GM19455 (cell line): ENCODE measurements around the gene UGT1A6.
"Not testable (repeated sequence)": the region's sequence is repeated elsewhere in the genome, so short reads cannot be mapped to it uniquely, and the experiment has no call there.

Source experiments
- ATAC-seq: cut with Tn5 transposase; IDR thresholded peaks from one replicate; pipeline ENCODE4 v1.9.1; 2021; ENCODE audit not compliant: unreplicated experiment

The UGT1A6 gene

DNA sequence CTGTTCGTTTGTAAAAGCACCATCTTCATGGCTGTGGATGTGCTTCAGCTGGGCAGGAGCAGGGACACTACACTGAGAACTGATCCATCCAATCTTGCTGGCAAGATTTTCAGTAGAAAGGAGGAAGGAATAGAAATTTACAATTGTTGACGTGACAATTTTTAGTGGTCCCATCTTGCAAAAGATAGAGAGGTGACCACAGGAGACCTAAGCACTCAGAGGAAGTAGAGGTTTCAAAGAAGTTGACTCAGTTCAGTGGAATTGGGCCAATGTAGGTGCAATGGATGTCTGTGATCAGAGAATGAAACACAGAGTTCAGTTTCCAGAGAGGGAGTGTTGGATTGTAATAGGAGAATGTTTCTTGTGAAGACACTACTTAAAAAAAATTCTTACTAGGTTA is 21.4 kb downstream of the UGT1A6 start:
- ATAC-seq: no peak

DNA sequence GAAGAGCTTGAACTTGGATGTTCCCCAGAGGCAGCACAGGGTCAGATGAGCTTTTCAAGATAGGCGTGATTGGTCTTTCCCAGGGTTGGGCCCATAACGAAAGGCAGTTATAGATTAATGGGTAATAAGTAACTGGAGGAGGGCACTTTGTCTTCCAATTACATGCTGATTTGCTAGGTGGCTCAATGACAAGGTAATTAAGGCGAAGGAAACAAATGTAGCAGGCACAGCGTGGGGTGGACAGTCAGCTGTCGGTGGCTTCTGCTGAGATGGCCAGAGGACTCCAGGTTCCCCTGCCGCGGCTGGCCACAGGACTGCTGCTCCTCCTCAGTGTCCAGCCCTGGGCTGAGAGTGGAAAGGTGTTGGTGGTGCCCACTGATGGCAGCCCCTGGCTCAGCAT is 25.9 kb downstream of the UGT1A6 start, which contains the start of gene UGT1A4:
Gene UGT1A4, plus strand, starts transcription at position 185 of the 400 bp plus-strand sequence. Its CDS starts 85 bp downstream, at position 270.
- ATAC-seq: no peak

DNA sequence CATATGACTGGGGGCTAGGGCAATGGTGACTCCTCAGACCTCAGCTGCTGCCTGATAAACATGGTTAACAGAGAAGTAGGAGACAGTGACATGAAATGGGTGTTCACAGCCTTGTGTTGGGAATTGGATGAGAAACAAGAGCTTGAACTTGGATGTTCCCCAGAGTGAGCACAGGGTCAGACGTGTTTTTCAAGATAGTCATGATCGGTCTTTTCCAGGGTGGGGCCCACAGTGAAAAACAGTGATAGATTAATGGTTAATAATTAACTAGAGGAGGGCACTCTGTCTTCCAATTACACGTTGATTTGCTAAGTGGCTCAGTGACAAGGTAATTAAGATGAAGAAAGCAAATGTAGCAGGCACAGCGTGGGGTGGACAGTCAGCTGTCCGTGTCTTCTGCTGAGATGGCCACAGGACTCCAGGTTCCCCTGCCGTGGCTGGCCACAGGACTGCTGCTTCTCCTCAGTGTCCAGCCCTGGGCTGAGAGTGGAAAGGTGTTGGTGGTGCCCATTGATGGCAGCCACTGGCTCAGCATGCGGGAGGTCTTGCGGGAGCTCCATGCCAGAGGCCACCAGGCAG is 36.1 kb downstream of the UGT1A6 start, which contains the start of gene UGT1A3:
Gene UGT1A3, plus strand, starts transcription at position 320 of the 579 bp plus-strand sequence. Its CDS starts 85 bp downstream, at position 405.
- no peak for ATAC-seq

DNA sequence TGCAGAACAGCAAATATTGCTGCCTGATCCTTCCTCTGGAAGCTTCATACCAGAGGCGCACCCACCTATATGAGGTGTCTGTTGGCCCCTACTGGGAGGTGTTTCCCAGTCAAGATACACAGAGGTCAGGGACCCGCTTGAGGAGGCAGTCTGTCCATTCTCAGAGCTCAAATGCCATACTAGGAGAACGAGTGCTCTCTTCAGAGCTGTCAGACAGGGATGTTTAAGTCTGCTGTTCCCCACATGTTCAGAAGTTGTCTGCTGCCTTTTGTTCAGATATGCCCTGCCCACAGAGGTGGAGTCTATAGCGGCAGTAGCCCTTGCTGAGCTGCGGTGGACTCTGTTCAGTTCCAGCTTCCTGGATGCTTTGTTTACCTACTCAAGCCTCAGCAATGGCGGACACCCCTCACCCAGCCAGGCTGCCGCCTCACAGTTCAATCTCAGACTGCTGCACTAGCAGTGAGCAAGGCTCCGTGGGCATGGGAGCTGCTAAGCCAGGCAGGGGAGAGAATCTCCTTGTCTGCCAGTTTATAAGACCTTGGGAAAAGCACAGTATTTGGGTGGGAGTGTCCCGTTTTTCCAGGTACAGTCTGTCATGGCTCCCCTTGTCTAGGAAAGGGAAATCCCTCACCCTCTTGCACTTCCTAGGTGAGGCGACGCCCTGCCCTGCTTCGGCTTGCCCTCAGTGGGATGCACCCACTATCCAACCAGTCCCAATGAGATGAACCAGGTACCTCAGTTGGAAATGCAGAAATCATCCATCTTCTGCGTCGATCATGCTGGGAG is 44.4 kb downstream of the UGT1A6 start:
- not testable (repeated sequence) for ATAC-seq

DNA sequence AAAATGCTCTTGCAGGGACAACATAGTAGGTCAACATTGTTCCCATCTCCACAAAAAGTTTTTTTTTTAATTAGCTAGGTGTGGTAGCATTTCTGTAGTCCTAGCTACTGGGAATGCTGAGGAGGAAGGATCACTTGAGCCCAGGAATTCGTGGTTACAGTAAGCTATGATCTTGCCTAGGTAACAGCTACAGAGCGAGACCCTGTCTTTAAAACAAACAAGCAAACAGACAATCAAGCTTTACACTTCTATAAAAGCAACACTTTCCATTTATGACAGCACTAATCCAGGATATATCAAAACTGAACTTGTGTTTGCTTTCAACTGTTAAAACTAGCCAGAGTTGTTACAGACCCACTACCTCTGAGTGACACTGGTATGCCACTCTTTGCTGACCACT is 48.2 kb downstream of the UGT1A6 start:
- ATAC-seq: no peak

DNA sequence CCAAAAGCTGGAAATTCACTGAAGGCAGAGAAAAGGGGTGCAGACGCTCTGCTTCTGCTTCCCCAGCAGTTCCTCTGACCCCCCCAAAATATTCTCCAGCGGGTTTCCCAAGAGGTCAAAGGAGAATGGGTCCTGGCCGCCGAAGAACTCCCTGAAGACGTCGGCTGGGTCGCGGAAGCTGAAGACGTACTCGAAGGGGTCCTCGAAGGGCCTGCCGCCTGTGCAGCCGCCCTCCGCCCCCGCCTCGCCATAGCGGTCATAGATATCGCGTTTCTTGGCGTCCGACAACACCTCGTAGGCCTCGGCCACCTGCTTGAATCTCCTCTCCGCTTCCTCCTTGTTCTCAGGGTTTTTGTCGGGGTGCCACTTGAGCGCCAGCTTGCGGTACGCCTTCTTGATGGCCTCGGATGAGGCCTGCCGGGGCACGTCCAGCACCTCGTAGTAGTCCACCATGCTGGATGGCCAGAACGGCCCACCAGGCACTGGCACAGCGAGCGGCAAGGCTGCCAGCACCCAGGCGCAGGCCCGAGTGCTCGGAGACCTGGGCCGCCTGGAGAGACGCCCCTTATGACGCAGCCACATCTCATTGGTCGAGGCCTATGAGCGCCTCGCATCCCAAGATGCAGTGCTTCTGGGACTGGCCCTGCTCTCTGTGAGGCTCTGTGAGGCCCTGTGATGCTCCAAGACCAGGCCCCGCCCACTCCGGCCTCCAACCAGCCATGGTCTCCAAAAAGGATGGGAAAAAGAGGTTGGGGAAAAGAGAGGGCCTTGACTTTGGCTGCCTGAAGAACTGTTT is 51.0 kb downstream of the UGT1A6 start:
- no peak for ATAC-seq

DNA sequence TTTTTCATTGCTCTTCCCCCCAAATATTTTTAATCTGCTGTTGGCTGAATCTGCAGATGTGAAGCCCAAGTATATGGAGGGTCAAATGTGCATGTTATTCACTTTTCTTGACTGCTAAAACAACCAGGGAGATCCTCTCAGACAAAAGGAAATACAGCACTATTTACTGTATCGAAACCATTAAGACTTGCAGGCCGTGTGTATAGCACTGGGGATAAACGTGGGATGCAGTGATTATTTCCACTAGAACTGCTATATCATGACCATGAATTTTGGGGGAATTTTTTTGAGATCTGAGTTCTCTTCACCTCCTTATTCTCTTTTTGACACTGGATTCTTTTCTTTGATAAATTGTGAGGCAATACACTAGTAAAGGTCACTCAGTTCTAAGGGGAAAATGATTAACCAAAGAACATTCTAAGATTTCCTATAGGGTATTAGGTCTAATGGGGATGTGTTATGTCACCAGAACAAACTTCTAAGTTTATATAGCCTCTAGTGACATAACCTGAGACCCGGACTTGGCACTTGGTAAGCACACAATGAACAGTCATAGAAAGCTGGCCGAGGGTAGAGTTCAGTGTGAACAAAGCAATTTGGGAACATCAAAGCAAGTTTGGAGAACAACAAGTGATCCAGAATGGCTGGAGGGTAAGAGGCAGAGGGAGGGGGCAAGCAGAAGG is 52.5 kb downstream of the UGT1A6 start:
- ATAC-seq: no peak

DNA sequence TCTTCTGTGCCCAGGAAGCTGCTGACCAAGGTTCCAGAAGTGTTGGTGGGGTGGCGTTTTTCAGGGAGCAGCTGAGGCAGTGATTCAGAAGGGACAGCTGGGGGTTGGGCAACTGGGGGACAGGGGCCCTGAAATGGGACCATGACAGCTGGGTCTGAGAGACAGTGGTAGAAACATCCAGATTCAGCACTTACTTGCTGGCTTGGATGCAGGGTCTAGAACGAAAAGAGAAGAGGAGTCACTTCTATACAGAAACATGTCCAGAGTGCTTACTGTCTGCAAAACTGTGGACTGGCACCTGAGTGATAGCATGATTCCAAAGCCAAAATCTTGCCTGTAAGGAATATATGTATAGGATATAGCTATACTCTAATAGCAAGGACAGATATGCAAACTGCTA is 53.1 kb downstream of the UGT1A6 start:
- not testable (repeated sequence) for ATAC-seq

DNA sequence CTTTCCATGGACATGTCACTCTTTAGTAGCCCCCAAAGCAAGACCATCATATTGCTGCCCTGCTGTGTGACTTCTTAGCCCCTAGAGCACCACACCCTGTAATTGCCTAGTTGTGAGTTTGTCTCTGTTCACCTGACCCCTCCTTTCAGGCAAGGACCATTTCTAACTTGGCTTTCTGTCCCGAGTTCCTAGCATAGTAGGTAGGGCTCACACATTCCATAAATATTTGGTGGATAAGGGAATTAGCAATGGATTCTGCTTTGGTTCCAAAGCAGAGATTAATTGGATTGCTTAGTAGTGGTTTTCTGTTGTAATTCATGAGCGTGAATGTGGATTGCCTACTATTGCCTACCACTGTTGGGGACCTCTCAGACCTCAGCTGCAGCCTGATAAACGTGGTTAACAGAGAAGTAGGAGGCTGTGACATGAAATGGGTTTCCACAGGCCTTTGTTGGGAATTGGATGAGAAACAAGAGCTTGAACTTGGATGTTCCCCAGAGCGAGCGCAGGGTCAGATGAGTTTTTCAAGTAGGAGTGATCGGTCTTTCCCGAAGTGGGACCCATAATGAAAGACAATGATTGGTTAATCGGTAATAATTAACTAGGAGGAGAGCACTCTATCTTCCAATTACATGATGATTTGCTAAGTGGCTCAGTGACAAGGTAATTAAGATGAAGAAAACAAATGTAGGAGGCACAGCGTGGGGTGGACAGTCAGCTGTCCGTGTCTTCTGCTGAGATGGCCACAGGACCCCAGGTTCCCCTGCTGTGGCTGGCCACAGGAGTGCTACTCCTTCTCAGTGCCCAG is 54.0 kb downstream of the UGT1A6 start:
- no peak for ATAC-seq

DNA sequence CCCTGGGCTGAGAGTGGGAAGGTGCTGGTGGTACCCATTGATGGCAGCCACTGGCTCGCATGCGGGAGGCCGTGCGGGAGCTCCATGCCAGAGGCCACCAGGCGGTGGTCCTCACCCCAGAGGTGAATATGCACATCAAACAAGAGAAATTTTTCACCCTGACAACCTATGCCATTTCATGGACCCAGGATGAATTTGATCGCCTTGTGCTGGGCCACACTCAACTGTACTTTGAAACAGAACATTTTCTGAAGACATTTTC is 54.5 kb downstream of the UGT1A6 start:
- no peak for ATAC-seq

DNA sequence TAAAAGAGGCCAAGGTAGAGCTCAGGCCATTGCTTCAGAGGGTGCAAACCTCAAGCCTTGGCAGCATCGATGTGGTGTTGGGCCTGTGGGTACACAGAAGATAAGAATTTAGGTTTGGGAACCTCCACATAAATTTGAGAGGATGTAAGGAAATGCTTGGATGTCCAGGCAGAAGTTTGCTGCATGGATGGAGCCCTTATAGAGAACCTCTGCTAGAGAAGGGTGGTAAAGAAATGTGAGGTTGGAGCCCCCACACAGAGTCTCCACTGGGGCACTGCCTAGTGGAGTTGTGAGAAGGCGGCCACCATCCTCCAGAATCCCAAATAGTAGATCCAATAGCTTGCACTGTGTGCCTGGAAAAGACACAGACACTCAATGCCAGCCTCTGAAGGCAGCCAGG is 58.0 kb downstream of the UGT1A6 start:
- not testable (repeated sequence) for ATAC-seq

DNA sequence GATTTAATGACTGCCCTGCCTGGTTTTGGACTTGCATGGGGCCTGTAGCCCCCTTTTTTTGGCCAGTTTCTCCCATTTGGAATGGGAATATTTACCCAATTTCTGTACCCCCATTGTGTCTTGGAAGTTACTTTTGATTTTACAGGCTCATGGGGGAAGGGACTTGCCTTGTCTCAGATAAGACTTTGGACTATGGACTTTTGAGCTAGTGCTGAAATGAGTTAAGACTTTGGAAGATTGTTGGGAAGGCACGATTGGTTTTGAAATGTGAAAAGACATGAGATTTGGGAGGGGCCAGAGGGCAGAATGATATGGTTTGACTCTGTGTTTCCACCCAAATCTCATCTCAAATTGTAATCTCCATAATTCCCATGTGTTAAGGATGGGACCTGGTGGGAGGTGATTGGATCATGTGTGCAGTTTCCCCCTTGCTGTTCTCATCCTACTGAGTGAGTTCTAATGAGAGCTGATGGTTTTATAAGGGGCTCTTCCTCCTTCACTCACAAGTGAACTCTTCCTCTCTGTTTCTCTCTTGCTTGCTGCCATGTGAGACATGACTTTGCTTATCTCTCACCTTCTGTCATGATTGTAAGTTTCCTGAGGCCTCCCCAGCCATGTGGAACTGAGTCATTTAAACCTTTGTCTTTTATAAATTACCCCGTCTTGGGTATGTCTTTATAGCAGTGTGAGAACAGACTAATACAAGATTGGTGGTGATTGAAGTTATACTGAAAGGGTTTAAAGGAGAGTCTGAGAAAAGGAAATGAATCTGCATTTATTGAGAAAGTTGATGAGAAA is 58.7 kb downstream of the UGT1A6 start:
- not testable (repeated sequence) for ATAC-seq

DNA sequence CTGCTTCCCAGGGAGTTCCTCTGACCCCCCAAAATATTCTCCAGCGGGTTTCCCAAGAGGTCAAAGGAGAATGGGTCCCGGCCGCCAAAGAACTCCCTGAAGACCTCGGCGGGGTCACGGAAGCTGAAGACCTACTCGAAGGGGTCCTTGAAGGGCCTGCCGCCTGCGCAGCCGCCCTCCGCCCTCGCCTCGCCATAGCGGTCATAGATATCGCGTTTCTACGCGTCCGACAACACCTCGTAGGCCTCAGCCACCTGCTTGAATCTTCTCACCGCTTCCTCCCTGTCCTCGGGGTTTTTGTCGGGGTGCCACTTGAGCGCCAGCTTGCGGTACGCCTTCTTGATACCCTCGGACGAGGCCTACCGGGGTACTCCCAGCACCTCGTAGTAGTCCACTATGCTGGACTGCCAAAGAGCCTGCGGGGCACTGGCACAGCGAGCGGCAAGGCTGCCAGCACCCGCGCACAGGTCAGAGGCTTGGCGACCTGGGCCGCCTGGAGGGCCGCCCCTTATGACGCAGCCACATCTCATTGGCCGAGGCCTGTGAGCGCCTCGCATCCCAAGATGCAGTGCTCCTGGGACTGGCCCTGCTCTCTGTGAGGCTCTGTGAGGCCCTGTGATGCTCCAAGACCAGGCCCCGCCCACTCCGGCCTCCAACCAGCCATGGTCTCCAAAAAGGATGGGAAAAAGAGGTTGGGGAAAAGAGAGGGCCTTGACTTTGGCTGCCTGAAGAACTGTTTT is 62.4 kb downstream of the UGT1A6 start:
- no peak for ATAC-seq

DNA sequence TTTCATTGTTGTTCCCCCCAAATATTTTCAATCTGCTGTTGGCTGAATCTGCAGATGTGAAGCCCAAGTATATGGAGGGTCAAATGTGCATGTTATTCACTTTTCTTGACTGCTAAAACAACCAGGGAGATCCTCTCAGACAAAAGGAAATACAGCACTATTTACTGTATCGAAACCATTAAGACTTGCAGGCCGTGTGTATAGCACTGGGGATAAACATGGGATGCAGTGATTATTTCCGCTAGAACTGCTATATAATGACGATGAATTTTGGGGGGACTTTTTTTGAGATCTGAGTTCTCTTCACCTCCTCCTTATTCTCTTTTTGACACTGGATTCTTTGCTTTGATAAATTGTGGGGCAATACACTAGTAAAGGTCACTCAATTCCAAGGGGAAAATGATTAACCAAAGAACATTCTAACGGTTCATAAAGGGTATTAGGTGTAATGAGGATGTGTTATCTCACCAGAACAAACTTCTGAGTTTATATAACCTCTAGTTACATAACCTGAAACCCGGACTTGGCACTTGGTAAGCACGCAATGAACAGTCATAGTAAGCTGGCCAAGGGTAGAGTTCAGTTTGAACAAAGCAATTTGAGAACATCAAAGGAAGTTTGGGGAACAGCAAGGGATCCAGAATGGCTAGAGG is 63.9 kb downstream of the UGT1A6 start:
- ATAC-seq: no peak

DNA sequence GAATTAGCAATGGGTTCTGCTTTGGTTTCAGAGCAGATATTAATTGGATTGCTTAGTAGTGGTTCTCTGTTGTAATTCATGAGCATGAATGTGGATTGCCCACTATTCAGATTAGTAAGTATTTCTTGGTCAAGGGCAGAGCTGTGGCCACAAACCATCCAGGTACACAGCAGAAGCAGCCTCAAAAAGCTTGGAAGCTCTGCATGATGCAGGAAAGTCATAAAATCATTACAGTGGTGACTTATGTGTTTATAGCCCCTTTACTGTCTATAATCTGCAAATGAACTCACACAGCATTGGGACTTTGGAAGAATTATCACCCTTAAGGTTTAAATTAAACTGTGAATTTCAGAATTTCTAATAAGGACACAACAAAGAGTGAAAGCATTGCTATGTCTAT is 65.5 kb downstream of the UGT1A6 start:
- no peak for ATAC-seq

DNA sequence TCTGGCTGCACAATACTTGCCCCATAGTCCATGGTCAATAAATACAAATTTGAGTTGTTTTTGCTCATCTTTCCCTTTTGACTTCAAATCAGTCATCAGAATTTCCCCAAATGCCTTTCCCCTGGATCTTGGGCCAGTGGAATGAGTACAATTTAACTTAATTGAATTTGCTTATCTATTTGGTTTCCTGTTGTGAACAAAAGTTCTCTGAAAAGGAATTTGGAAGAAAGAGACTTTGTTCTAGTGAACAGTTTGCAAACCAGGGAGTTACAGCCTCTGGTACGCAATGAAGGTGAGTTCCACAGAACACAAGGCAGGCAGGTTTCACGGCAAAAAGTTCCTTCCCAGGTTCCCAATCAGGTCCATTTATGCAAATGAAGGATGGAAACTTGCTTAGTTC is 66.2 kb downstream of the UGT1A6 start:
- ATAC-seq: no peak

DNA sequence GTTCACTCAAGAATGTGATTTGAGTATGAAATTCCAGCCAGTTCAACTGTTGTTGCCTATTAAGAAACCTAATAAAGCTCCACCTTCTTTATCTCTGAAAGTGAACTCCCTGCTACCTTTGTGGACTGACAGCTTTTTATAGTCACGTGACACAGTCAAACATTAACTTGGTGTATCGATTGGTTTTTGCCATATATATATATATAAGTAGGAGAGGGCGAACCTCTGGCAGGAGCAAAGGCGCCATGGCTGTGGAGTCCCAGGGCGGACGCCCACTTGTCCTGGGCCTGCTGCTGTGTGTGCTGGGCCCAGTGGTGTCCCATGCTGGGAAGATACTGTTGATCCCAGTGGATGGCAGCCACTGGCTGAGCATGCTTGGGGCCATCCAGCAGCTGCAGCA is 67.4 kb downstream of the UGT1A6 start, which contains the start of gene UGT1A1:
Gene UGT1A1, plus strand, starts transcription at position 228 of the 400 bp plus-strand sequence. Its CDS starts 18 bp downstream, at position 246.
- no peak for ATAC-seq

DNA sequence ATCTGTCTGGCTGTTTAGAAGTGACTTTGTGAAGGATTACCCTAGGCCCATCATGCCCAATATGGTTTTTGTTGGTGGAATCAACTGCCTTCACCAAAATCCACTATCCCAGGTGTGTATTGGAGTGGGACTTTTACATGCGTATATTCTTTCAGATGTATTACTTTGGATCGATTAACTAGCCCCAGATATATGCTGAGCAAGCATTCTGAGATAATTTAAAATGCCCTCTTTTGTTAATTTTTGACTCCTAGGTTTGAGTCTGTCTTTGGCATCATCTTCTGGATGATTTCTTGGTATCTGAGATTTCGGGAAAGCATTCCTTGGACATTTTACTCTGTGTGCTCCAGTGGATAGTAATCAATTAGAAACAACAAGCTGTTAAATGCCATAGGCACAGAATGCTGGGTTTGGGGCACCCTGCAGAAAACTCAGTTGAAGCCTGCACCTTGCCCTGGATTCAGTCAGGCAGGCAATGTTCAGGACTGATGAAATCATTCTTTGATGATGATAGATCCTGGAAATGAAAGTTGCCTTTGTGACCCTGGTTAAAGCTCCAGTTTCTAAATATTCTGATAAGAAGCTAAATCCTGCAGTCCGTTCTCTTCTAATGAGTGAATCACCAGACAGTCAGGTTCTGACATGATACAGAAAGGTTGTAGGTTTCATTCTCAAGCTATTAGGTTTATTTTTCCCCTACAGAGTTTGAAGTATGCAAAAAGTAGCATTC is 68.5 kb downstream of the UGT1A6 start:
- no peak for ATAC-seq
